AG20443 (cell line): ENCODE results near the gene FAF1.

ENCODE experiments used
- DNase-seq: peaks from one replicate; pipeline ENCODE4 v3.0.0; 2012; ENCODE audit warnings: low spot score, mixed read lengths

FAF1 gene

GRCh38 chr1:50701706-50702317 is 258.3 kb downstream of the FAF1 start:
- no peak for DNase-seq

GRCh38 chr1:50700621-50701020 is 259.4 kb downstream of the FAF1 start:
- no peak for DNase-seq

GRCh38 chr1:50700214-50700613 is 259.9 kb downstream of the FAF1 start:
- no peak for DNase-seq

GRCh38 chr1:50699795-50700194 is 260.3 kb downstream of the FAF1 start:
- no peak for DNase-seq

GRCh38 chr1:50697440-50698421 is 262.3 kb downstream of the FAF1 start:
- no peak for DNase-seq

- DNase-seq, result no peak
Observed at GRCh38 chr1:50693829-50694228, 266.2 kb downstream of the FAF1 start.

GRCh38 chr1:50684185-50684584 is 275.9 kb downstream of the FAF1 start:
- DNase-seq, result no peak

DNA sequence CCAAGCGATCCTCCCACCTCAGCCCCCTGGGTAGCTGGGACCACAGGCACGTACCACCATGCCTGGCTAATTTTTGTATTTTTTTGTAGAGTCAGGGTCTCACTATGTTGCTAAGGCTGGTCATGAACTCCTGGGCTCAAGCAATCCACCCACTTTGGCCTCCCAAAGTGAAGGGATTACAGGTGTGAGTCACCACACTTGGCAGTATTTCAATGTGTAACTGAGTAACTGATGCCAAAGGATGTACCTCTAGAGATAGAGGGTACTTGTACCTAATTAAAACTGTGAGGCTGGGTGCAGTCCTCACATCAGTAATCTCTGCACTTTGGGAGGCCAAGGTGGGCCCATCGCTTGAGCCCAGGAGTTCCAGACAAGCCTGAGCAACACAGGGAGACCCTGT is 278.1 kb downstream of the FAF1 start:
- DNase-seq, result no peak

- no peak for DNase-seq
Observed at GRCh38 chr1:50667710-50668356, 292.2 kb downstream of the FAF1 start.

DNA sequence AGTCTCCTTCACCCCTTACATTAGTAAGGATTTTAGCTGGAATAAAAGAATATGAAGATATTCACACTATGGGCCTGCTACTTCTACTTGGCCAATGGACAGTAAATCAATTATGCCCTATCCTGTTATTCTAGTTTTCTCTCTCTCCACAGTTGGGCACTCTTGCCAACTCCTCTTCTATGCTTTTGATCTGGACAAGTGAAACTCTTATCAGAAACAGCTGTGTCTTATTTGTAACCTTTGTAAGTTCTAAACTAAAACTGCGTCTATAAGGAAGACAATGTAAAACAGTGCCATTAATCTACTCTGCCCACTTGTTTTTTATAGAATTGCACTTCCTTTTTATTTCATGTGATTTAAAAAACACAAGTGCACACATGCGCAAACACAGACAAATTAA is 292.8 kb downstream of the FAF1 start:
- DNase-seq, result no peak

- no peak for DNase-seq
Observed at GRCh38 chr1:50666849-50667248, 293.2 kb downstream of the FAF1 start.

DNA sequence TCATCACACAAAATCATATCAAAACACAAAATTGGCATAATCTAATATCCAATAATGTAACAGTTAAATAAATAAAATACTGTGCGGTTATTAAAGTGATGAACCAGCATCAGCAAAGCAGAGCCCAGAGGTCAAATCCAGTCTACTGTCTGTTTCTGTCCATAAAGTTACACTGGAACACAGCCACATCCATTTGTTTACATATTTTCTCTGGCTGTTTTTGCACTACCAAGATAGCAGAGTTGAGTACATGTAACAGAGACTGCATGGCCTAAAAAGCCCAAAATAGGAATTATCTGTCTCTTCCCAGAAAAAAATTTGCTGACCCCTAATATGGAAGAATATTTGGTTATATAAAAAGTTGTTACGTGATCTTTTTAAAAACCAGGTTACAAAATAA is 294.7 kb downstream of the FAF1 start:
- no peak for DNase-seq

DNA sequence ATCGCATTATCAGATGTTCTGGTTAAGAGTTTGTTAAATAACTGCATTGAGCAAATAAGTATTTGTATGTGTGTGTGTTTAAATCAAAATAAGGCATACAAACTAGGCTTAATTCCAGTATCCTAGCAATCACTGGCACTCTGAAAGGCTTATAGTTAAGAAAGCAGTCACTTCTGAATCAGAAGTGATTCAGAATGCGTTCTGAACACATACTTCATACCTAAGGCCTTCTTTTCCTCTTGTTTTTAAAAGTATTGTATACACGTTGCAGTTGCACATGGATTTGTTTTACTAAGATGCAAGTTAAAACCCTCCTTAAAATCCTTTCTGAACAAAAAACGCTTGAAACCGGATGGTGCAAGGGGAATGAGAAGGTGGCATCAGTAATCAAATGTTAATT is 298.4 kb downstream of the FAF1 start:
- DNase-seq, result no peak

GRCh38 chr1:50659107-50659662 is 300.9 kb downstream of the FAF1 start:
- no peak for DNase-seq

DNA sequence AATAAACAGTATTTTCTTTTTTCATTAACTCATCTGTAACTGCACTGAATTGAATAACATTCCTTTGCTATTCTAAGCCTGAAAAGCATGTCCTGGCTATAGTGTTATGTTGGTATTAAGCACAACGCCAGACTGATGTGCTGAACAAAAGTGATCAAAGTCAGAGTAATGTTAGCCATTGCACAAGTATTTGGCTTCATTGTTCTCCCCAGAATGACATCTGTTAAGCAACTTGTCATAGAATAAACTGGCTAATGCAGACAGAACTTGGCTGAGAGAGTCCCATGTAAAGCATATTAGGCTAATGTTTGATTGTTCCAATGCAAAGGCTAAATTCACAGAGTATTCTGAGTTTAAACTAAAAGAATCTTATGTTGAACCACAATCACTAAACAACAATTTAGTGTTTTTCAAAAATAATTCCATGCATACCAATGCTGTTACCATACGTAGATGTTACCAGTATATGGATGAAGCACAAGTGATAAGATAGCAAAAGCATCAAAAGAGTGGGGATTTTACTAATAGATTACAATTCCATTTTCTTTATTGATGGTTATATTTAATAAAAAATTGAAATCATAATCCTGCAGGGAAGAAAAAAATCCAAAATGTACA is 301.5 kb downstream of the FAF1 start:
- DNase-seq, result peak; percentile 32

DNA sequence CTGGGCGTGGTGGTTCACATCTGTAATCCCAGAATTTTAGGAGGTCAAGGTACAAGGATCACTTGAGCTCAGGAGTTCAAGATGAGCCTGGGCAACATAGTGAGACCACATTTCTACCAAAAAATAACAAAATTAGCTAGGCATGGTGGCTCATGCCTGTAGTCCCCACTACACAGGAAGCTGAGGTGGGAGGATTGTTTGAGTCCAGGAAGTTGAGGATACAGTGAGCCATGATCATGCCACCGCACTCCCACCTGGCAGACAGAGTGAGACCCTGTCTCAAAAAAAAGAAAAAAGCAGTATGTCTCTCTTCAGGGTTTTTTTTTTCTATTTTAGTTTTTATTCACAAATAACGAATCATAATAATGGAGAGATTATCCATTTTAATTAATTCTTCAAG is 303.1 kb downstream of the FAF1 start:
- no peak for DNase-seq

DNA sequence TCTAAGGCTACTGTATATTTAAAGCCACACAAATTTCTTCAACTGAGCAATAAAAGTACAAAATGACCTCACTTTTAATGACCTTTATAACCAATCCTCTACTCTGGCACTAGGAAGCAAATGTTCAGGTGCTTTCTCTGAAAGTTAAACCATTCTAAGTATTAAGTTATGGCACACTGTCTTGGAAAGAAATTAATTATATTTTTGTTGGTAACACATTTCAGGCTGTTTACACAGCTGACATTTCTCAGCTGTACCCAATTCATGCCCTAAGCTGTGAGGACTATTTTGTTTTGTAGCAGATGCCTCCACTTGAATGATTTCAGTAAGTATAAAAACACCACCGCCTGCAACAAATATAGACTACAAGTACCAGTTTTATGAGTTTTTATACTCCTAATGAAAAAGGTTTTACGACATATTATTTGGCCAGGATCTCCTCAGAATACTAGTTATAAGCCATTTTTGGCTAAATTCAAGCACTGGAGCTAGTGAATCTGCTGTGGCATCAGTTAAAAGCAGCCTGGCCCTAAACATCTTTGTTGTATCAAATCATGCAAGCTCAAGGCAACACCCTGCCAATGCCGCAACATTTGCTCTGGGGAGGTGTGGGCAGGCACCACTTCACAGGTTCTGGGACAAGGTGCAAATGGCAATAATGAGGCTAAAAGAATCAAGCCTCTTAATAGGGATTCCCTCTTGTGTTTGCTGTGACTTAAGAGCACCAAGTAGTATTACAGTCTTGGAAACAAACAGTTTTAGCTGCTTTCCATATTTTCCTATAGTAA is 308.4 kb downstream of the FAF1 start:
- DNase-seq, result no peak

DNA sequence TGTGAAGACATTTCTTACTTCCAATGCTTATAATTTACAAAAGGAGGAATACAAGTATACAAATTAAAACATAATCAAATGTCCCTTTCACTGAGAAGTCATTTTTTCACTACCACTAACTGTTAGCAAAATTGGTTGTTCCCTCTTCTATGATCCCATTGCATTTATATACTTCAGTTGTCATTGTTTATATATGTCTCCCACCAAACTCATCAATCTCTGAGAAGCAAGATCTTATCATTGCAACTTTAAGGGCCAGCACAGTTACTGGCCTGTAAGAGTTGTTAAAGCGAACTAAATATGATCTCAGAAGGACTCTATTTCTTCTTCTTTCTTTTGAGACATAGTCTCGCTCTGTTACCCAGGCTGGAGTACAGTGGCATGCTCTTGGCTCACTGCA is 313.5 kb downstream of the FAF1 start:
- DNase-seq, result no peak

GRCh38 chr1:50645139-50645538 is 314.9 kb downstream of the FAF1 start:
- DNase-seq, result no peak

GRCh38 chr1:50644447-50645105 is 315.5 kb downstream of the FAF1 start:
- no peak for DNase-seq

DNA sequence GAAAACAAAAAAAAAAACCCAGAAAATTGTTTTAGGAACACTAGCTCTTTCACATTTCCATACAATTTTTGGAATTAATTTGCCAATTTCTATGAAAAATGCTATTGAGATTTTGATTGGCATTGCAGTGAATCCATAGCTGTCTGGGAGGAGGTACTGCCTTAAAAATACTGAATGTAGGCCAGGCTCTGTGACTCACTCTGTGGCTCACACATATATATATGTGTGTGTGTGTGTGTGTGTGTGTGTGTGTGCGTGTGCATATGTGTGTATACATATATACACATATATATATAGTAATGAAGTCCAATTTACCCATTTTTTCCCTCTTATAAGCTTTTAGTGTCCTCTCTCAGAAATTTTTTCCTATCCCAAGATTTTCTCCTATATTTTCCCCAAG is 322.6 kb downstream of the FAF1 start:
- DNase-seq, result no peak
